ENCODE data around the gene ATP5PO. TPM values are rescaled to one million over a fixed set of nuclear protein-coding genes. Genes with fewer than 3 reads are reported as not detected.

Gene ATP5PO
- total RNA-seq, 1 experiment from 2014 or later = 254 TPM

- TF ChIP-seq CTCF (conservative IDR thresholded peaks at IDR 0.05; ENCODE audit: low read depth, low read length) = no peak
- TF ChIP-seq EZH2 (IDR thresholded peaks at IDR 0.05; ENCODE audit: borderline replicate concordance, low read depth, low read length, poor library complexity, severe bottlenecking) = no peak
- ChIA-PET POLR2A (ENCODE audit: low non-redundant PET) (no interaction called here), CTCF (interaction anchor here (0.6 to 0.9 kb wide), 4 partner anchors 14 to 414 kb away, joined by 3 to 4 read pairs (median 4); no protein-coding TSS in a partner anchor)
- intact Hi-C loops (cut with micrococcal nuclease; ENCODE audit: unreplicated experiment) = no loop called here
- Histone ChIP-seq H3K4me3 (ENCODE audit: low read depth, low read length, poor library complexity, severe bottlenecking) (no peak overlapping the region), H3K36me3 (ENCODE audit: insufficient read depth, low read length, poor library complexity, severe bottlenecking) (no peaks in the 10 kb centered on the region), H3K4me1 (ENCODE audit: insufficient read depth, low read length, poor library complexity, severe bottlenecking) (peaks cover 16% of the 10 kb centered on the region), H3K27ac (ENCODE audit: low read depth, low read length, poor library complexity, severe bottlenecking) (peak overlapping the region; percentile 44), H3K9me3 (ENCODE audit: low read depth, low read length, poor library complexity, severe bottlenecking) (no peaks in the 10 kb centered on the region), H3K27me3 (replicated peaks; ENCODE audit: insufficient read depth, low read depth, low read length, poor library complexity) (no peaks in the 10 kb centered on the region)
- peak; percentile 81 for DNase-seq (ENCODE audit: low spot score)
- no TSS peak for BruUV-seq (replicated peaks)
Observed at GRCh38 chr21:33948096-33948950, 32.7 kb upstream of the ATP5PO start.

DNA sequence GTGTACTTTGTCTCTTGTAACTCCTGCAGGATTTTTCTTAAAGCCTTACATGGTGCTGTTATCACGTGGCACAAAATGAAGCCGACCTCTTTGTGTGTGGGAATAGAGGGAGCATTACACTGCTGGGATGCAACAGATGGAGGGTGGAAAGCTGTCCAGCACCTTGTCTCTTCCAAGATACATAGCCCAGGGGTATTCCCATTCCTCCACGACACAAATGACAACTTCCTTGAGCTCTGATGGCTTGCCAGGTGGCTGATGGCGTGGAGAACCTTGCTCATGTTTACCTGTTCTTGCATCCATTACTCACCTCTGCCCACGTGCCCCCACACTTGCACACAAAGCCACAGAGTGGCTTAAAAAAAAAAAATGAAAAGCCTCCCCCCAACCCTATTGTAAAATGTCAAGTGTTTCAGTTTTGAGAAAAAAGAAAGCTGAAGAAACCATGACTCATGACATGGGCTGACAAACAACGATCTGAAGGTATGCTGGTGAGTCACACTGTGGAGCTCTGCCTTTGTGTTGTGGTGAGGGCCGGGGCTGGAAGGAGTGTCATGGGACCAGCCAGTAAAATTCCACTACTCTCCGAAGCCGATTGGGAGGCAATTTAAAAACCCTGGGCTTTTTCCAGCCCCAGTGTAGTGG lies 32.0 kb upstream of the ATP5PO start:
- H3K36me3 ChIP-seq (ENCODE audit: insufficient read depth, low read length, poor library complexity, severe bottlenecking) = no peaks in the 10 kb centered on the region
- H3K9me3 ChIP-seq (ENCODE audit: low read depth, low read length, poor library complexity, severe bottlenecking) = no peaks in the 10 kb centered on the region
- intact Hi-C loops (cut with micrococcal nuclease; ENCODE audit: unreplicated experiment) = no loop called here
- no peaks in the 10 kb centered on the region for H3K27me3 ChIP-seq (replicated peaks; ENCODE audit: insufficient read depth, low read depth, low read length, poor library complexity)
- H3K27ac ChIP-seq (ENCODE audit: low read depth, low read length, poor library complexity, severe bottlenecking) = peak overlapping the region; percentile 51
- TF ChIP-seq EZH2 (IDR thresholded peaks at IDR 0.05; ENCODE audit: borderline replicate concordance, low read depth, low read length, poor library complexity, severe bottlenecking) (no peak), CTCF (conservative IDR thresholded peaks at IDR 0.05; ENCODE audit: low read depth, low read length) (no peak)
- ChIA-PET POLR2A (ENCODE audit: low non-redundant PET) (no interaction called here), CTCF (interaction anchor here (0.6 to 0.9 kb wide), 4 partner anchors 13 to 415 kb away, joined by 3 to 4 read pairs (median 4); no protein-coding TSS in a partner anchor)
- DNase-seq (ENCODE audit: low spot score) = peak; percentile 92
- BruUV-seq (replicated peaks) = TSS peak; percentile 48
- H3K4me3 ChIP-seq (ENCODE audit: low read depth, low read length, poor library complexity, severe bottlenecking) = no peak overlapping the region
- H3K4me1 ChIP-seq (ENCODE audit: insufficient read depth, low read length, poor library complexity, severe bottlenecking) = peaks cover 16% of the 10 kb centered on the region

DNA sequence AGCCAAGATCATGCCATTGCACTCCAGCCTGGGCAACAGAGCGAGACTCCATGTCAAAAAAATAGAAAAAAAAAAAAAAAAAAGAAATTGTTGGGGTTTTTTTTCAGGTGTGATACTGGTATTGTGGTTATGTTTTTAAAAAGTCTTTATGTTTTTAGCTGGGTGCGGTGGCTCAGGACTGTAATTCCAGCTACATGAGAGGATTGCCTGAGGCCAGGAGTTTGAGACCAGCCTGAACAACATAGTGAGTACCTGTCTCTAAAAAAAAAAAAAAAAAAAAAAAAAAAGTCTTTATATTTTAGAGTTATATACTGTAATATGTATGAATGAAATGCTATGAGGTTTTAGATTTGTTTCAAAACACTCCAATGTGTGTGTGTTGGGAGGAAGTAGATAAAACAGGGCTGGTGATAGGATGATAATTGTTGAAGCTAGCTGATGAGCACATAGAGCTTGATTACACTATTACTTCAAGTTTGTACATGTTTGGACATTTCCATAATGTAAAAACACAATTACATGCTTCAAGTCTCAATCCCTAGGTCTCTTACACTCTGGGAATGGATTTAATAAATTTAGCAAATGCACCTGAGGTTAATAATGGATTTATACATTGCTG lies 30.2 kb upstream of the ATP5PO start:
- BruUV-seq (replicated peaks) = no TSS peak
- Histone ChIP-seq H3K4me3 (ENCODE audit: low read depth, low read length, poor library complexity, severe bottlenecking) (no peak overlapping the region), H3K27ac (ENCODE audit: low read depth, low read length, poor library complexity, severe bottlenecking) (no peak overlapping the region), H3K4me1 (ENCODE audit: insufficient read depth, low read length, poor library complexity, severe bottlenecking) (peaks cover 16% of the 10 kb centered on the region), H3K9me3 (ENCODE audit: low read depth, low read length, poor library complexity, severe bottlenecking) (no peaks in the 10 kb centered on the region), H3K36me3 (ENCODE audit: insufficient read depth, low read length, poor library complexity, severe bottlenecking) (no peaks in the 10 kb centered on the region), H3K27me3 (replicated peaks; ENCODE audit: insufficient read depth, low read depth, low read length, poor library complexity) (no peaks in the 10 kb centered on the region)
- CTCF ChIA-PET = no interaction called here
- TF ChIP-seq EZH2 (IDR thresholded peaks at IDR 0.05; ENCODE audit: borderline replicate concordance, low read depth, low read length, poor library complexity, severe bottlenecking) (no peak), CTCF (conservative IDR thresholded peaks at IDR 0.05; ENCODE audit: low read depth, low read length) (no peak)
- intact Hi-C loops (cut with micrococcal nuclease; ENCODE audit: unreplicated experiment) = no loop called here
- no peak for DNase-seq (ENCODE audit: low spot score)
- POLR2A ChIA-PET (ENCODE audit: low non-redundant PET) = interaction anchor here (0.7 kb wide), 1 partner anchor 13 kb away, joined by 5 read pairs; no protein-coding TSS in a partner anchor

All from A673 (cell line).